Liver (tissue), 9 donors: ENCODE measurements around the gene NAT10. TPM values are rescaled to one million over a fixed set of nuclear protein-coding genes. Genes with fewer than 3 reads are reported as not detected.

Experiments
- DNase-seq: peaks from one replicate; pipeline ENCODE4 v3.0.0-alpha.2; 2017; ENCODE audit warnings: low spot score
- H3K27ac ChIP-seq, 2 donors: one replicate each; pipeline ENCODE4 v1.7.0; 2013; ENCODE audit warnings: inconsistent platforms in 2 of 2, low read length in 2 of 2, control low read depth in 1 of 2, low read depth in 1 of 2, mild to moderate bottlenecking in 1 of 2
- H3K27me3 ChIP-seq, 4 donors: one replicate each; pipeline versions ENCODE4 v1.6.1 to v1.7.0; 2013; ENCODE audit warnings: low read length in 3 of 4, inconsistent platforms in 1 of 4, mild to moderate bottlenecking in 1 of 4, moderate library complexity in 1 of 4; ENCODE audit not compliant: control insufficient read depth in 4 of 4, insufficient read depth in 4 of 4
- H3K36me3 ChIP-seq, 4 donors: one replicate each; pipeline versions ENCODE4 v1.6.1 to v1.7.0; 2013; ENCODE audit warnings: low read length in 3 of 4, mild to moderate bottlenecking in 3 of 4, low read depth in 1 of 4, moderate library complexity in 1 of 4; ENCODE audit not compliant: control insufficient read depth in 4 of 4, insufficient read depth in 3 of 4
- H3K4me1 ChIP-seq, 4 donors: one replicate each; pipeline versions ENCODE4 v1.6.1 to v1.7.0; 2013; ENCODE audit warnings: low read length in 3 of 4, mild to moderate bottlenecking in 3 of 4, moderate library complexity in 1 of 4; ENCODE audit not compliant: control insufficient read depth in 4 of 4, insufficient read depth in 4 of 4
- H3K4me3 ChIP-seq, 3 donors: one replicate each; pipeline versions ENCODE4 v1.6.1 to v1.7.0; 2013; ENCODE audit warnings: low read length in 3 of 3, control low read depth in 1 of 3, low read depth in 1 of 3, mild to moderate bottlenecking in 1 of 3
- H3K9ac ChIP-seq, 2 donors: one replicate each; pipeline ENCODE4 v1.7.0; 2013; ENCODE audit warnings: low read length in 2 of 2, mild to moderate bottlenecking in 2 of 2, moderate library complexity in 2 of 2, control low read depth in 1 of 2, low read depth in 1 of 2
- H3K9me3 ChIP-seq, 4 donors: one replicate each; pipeline versions ENCODE4 v1.6.1 to v1.7.0; 2013; ENCODE audit warnings: low read length in 3 of 4; ENCODE audit not compliant: control insufficient read depth in 4 of 4
- EGR1 ChIP-seq, 2 donors: IDR thresholded peaks; 2 replicates each; pipeline ENCODE4 v1.6.1; 2016 to 2018; ENCODE audit warnings: antibody characterized with exemption in 2 of 2, low read depth in 2 of 2
- FOXA1 ChIP-seq: IDR thresholded peaks from 2 replicates; pipeline ENCODE4 v1.6.1; 2016; ENCODE audit warnings: antibody characterized with exemption
- GABPA ChIP-seq, 2 donors: IDR thresholded peaks in 1 of 2; conservative IDR thresholded peaks in 1 of 2; 2 replicates each; pipeline ENCODE4 v1.6.1; 2016; ENCODE audit warnings: antibody characterized with exemption in 2 of 2, mild to moderate bottlenecking in 1 of 2, moderate library complexity in 1 of 2
- HNF4A ChIP-seq, 2 donors: conservative IDR thresholded peaks; 2 replicates each; pipeline ENCODE4 v1.6.1; 2016; ENCODE audit warnings: antibody characterized with exemption in 2 of 2, mild to moderate bottlenecking in 2 of 2
- HNF4G ChIP-seq: IDR thresholded peaks from 2 replicates; pipeline ENCODE4 v1.6.1; 2016; ENCODE audit warnings: antibody characterized with exemption
- JUND ChIP-seq, 2 donors: IDR thresholded peaks; 2 replicates each; pipeline ENCODE4 v1.6.1; 2016; ENCODE audit warnings: antibody characterized with exemption in 2 of 2
- NR2F2 ChIP-seq: IDR thresholded peaks from 2 replicates; pipeline ENCODE4 v1.6.1; 2016; ENCODE audit warnings: antibody characterized with exemption
- RAD21 ChIP-seq, 2 donors: IDR thresholded peaks; 2 replicates each; pipeline ENCODE4 v1.6.1; 2016; ENCODE audit warnings: antibody characterized with exemption in 2 of 2, mild to moderate bottlenecking in 2 of 2
- RXRA ChIP-seq, 2 donors: IDR thresholded peaks; 2 replicates each; pipeline ENCODE4 v1.6.1; 2017 to 2018; ENCODE audit warnings: antibody characterized with exemption in 2 of 2, mild to moderate bottlenecking in 1 of 2
- SP1 ChIP-seq: IDR thresholded peaks from 2 replicates; pipeline ENCODE4 v1.6.1; 2018; ENCODE audit warnings: antibody characterized with exemption, mild to moderate bottlenecking
- TAF1 ChIP-seq: conservative IDR thresholded peaks from 2 replicates; pipeline ENCODE4 v1.6.1; 2016; ENCODE audit warnings: antibody characterized with exemption, mild to moderate bottlenecking
- YY1 ChIP-seq: IDR thresholded peaks from 2 replicates; pipeline ENCODE4 v1.6.1; 2016; ENCODE audit warnings: antibody characterized with exemption, mild to moderate bottlenecking
- WGBS: extraction: QIAGEN DNeasy Blood & Tissue Kit; methylation state at CpG from one replicate; pipeline ENCODE4 v1.1.7; 2013; 5-methylcytosine and 5-hydroxymethylcytosine counted together
- polyA plus RNA-seq, 2 donors: library from polyadenylated mRNA; stranded (reverse) in 1 of 2; unstranded in 1 of 2; fragments of 200-250 nt in 1 of 2; fragments of >200 nt in 1 of 2; fragmentation: Nextera tagmentation in 1 of 2; extraction: Ambion mirVana in 1 of 2; gene quantifications; one replicate each; pipeline versions ENCODE4 v1.2.1 to v1.2.3, GENCODE V29; 2013 to 2015
- total RNA-seq, 2 donors: library from RNA; depleted of rRNA; stranded (reverse); fragments of >200 nt; gene quantifications; one replicate each; pipeline ENCODE4 v1.2.3, GENCODE V29; 2014
- TF ChIP-seq, protein P1 (sequence below): IDR thresholded peaks from 2 replicates; pipeline ENCODE4 v1.6.1; 2016; ENCODE audit warnings: antibody characterized with exemption
- TF ChIP-seq, protein P2 (sequence below): fragments of 150-350 bp; IDR thresholded peaks from 2 replicates; pipeline ENCODE4 v1.5.1; 2017; ENCODE audit warnings: improper control_type of control experiment, low read depth, low read length; ENCODE audit not compliant: missing input control
- TF ChIP-seq, protein P3 (sequence below): IDR thresholded peaks from 2 replicates; pipeline ENCODE4 v1.6.1; 2016; ENCODE audit warnings: antibody characterized with exemption
- TF ChIP-seq, protein P4 (sequence below): IDR thresholded peaks from 2 replicates; pipeline ENCODE4 v1.6.1; 2016; ENCODE audit warnings: antibody characterized with exemption, mild to moderate bottlenecking
- TF ChIP-seq, protein P5 (sequence below): IDR thresholded peaks from 2 replicates; pipeline ENCODE4 v1.6.1; 2016; ENCODE audit warnings: antibody characterized with exemption
- donor health status: healthy.
- donor health status: healthy.
- donor health status: healthy.
- donor health status: healthy.
- donor health status: healthy.

The NAT10 gene
- total and polyA plus RNA-seq, 4 donors = 9.1 to 14.0 (median 13.5) TPM

DNA sequence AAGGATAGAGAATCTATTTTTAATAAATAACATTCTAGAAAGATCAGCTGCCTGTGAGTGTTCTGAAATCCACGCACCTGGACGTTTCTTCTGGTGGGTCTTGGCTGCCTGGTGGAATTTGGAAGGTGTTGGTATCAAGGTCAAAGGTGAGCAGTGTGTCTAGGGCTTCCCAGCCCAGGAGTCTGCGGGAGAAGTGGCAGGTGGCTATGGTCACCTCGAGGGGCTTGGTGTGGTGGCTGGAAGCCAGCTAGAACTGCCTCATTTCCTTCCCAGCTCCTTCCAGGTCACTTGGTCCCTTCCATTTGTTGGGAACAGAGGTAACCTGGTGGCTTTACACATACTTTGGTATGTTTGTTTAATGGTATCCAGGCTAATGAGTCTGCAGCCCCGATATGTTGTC, 41.4 kb downstream of the NAT10 start:
- H3K36me3 ChIP-seq = peaks cover 4 to 80% (median 54%) of the 10 kb centered on the region in 4 donors
- no peaks in the 10 kb centered on the region for H3K27me3 ChIP-seq
- no peaks in the 10 kb centered on the region for H3K4me1 ChIP-seq
- TF ChIP-seq GABPA (IDR thresholded peaks at IDR 0.05 in 1 of 2, conservative IDR thresholded peaks at IDR 0.05 in 1 of 2) (no peak), JUND (IDR thresholded peaks at IDR 0.05) (no peak), TAF1 (no peak), SP1 (no peak), RXRA (IDR thresholded peaks at IDR 0.05) (no peak), RAD21 (IDR thresholded peaks at IDR 0.05) (no peak), NR2F2 (no peak), FOXA1 (no peak), EGR1 (IDR thresholded peaks at IDR 0.05; ENCODE audit: low read depth in 2 of 2) (no peak), YY1 (no peak), HNF4G (no peak), HNF4A (conservative IDR thresholded peaks at IDR 0.05) (no peak)
- TF ChIP-seq, protein P1, sequence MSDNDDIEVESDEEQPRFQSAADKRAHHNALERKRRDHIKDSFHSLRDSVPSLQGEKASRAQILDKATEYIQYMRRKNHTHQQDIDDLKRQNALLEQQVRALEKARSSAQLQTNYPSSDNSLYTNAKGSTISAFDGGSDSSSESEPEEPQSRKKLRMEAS = no peak
- TF ChIP-seq, protein P2, sequence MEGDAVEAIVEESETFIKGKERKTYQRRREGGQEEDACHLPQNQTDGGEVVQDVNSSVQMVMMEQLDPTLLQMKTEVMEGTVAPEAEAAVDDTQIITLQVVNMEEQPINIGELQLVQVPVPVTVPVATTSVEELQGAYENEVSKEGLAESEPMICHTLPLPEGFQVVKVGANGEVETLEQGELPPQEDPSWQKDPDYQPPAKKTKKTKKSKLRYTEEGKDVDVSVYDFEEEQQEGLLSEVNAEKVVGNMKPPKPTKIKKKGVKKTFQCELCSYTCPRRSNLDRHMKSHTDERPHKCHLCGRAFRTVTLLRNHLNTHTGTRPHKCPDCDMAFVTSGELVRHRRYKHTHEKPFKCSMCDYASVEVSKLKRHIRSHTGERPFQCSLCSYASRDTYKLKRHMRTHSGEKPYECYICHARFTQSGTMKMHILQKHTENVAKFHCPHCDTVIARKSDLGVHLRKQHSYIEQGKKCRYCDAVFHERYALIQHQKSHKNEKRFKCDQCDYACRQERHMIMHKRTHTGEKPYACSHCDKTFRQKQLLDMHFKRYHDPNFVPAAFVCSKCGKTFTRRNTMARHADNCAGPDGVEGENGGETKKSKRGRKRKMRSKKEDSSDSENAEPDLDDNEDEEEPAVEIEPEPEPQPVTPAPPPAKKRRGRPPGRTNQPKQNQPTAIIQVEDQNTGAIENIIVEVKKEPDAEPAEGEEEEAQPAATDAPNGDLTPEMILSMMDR = no peak
- TF ChIP-seq, protein P3, sequence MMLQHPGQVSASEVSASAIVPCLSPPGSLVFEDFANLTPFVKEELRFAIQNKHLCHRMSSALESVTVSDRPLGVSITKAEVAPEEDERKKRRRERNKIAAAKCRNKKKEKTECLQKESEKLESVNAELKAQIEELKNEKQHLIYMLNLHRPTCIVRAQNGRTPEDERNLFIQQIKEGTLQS = no peak
- TF ChIP-seq, protein P4, sequence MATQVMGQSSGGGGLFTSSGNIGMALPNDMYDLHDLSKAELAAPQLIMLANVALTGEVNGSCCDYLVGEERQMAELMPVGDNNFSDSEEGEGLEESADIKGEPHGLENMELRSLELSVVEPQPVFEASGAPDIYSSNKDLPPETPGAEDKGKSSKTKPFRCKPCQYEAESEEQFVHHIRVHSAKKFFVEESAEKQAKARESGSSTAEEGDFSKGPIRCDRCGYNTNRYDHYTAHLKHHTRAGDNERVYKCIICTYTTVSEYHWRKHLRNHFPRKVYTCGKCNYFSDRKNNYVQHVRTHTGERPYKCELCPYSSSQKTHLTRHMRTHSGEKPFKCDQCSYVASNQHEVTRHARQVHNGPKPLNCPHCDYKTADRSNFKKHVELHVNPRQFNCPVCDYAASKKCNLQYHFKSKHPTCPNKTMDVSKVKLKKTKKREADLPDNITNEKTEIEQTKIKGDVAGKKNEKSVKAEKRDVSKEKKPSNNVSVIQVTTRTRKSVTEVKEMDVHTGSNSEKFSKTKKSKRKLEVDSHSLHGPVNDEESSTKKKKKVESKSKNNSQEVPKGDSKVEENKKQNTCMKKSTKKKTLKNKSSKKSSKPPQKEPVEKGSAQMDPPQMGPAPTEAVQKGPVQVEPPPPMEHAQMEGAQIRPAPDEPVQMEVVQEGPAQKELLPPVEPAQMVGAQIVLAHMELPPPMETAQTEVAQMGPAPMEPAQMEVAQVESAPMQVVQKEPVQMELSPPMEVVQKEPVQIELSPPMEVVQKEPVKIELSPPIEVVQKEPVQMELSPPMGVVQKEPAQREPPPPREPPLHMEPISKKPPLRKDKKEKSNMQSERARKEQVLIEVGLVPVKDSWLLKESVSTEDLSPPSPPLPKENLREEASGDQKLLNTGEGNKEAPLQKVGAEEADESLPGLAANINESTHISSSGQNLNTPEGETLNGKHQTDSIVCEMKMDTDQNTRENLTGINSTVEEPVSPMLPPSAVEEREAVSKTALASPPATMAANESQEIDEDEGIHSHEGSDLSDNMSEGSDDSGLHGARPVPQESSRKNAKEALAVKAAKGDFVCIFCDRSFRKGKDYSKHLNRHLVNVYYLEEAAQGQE = no peak
- TF ChIP-seq, protein P5, sequence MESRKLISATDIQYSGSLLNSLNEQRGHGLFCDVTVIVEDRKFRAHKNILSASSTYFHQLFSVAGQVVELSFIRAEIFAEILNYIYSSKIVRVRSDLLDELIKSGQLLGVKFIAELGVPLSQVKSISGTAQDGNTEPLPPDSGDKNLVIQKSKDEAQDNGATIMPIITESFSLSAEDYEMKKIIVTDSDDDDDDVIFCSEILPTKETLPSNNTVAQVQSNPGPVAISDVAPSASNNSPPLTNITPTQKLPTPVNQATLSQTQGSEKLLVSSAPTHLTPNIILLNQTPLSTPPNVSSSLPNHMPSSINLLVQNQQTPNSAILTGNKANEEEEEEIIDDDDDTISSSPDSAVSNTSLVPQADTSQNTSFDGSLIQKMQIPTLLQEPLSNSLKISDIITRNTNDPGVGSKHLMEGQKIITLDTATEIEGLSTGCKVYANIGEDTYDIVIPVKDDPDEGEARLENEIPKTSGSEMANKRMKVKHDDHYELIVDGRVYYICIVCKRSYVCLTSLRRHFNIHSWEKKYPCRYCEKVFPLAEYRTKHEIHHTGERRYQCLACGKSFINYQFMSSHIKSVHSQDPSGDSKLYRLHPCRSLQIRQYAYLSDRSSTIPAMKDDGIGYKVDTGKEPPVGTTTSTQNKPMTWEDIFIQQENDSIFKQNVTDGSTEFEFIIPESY = no peak
- no peak overlapping the region for H3K4me3 ChIP-seq
- no peak for DNase-seq
- no peak overlapping the region for H3K9ac ChIP-seq
- no peaks in the 10 kb centered on the region for H3K9me3 ChIP-seq
- H3K27ac ChIP-seq = no peak overlapping the region
- WGBS = 90% methylated on average over 5 of the region's 5 CpGs

DNA sequence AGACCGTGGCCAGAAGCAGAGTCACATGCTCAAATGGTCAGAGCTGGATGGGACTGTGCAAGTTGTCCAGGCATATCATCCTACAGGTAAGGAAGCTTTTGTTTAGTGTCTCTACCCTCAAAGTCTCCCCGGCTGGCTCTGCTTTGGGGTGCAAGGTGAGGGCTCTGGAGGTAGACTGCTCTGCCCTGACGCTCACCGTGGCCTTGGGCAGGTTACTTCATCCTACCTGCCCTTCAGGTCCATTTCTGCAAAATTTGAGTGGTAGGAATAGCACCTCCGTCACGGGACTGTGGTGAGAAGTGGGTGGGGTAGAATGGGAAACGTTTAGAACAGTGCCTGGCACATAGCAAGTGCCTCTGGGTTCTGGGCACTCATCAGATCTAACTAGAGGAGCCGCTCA, 42.2 kb downstream of the NAT10 start:
- Histone ChIP-seq H3K4me3 (no peak overlapping the region), H3K9me3 (no peaks in the 10 kb centered on the region), H3K9ac (no peak overlapping the region), H3K27me3 (no peaks in the 10 kb centered on the region), H3K36me3 (peaks cover 4 to 80% (median 50%) of the 10 kb centered on the region in 4 donors), H3K4me1 (no peaks in the 10 kb centered on the region), H3K27ac (no peak overlapping the region)
- 89% methylated on average over 8 of the region's 8 CpGs for WGBS
- DNase-seq = no peak
- TF ChIP-seq YY1 = no peak
- TF ChIP-seq, protein P2 = no peak
